Osteocyte (in vitro differentiated cells): ENCODE data around the gene PCDHA1. TPM values are rescaled to one million over a fixed set of nuclear protein-coding genes. Genes with fewer than 3 reads are reported as not detected.
A peak's percentile ranks its signal among the peaks of the same experiment; 100 is the strongest.

ENCODE experiments used
- DNase-seq: peaks from one replicate; pipeline ENCODE4 v3.0.0; 2021; ENCODE audit warnings: mixed read lengths; ENCODE audit not compliant: unreplicated experiment; ENCODE audit errors: extremely low spot score
- H3K27ac Mint-ChIP-seq: one replicate; pipeline ENCODE4 v1.8.0; 2021; ENCODE audit warnings: mild to moderate bottlenecking, mixed read lengths; ENCODE audit not compliant: unreplicated experiment
- H3K27me3 Mint-ChIP-seq: one replicate; pipeline ENCODE4 v1.8.0; 2021; ENCODE audit warnings: mixed read lengths; ENCODE audit not compliant: unreplicated experiment
- H3K36me3 Mint-ChIP-seq: one replicate; pipeline ENCODE4 v1.8.0; 2021; ENCODE audit warnings: mixed read lengths; ENCODE audit not compliant: unreplicated experiment
- H3K4me1 Mint-ChIP-seq: one replicate; pipeline ENCODE4 v1.8.0; 2021; ENCODE audit warnings: mixed read lengths; ENCODE audit not compliant: unreplicated experiment
- H3K4me3 Mint-ChIP-seq: one replicate; pipeline ENCODE4 v1.8.0; 2021; ENCODE audit warnings: mild to moderate bottlenecking, moderate library complexity, mixed read lengths; ENCODE audit not compliant: unreplicated experiment
- H3K9me3 Mint-ChIP-seq: one replicate; pipeline ENCODE4 v1.8.0; 2021; ENCODE audit warnings: mixed read lengths; ENCODE audit not compliant: unreplicated experiment
- CTCF ChIP-seq: fragments of 200-600 bp; sonication (generic); IDR thresholded peaks from 2 replicates; pipeline ENCODE4 v1.5.0; 2021; ENCODE audit warnings: antibody characterized with exemption, mild to moderate bottlenecking, moderate library complexity
- total RNA-seq: library from RNA; stranded (reverse); gene quantifications from 2 replicates; pipeline ENCODE4 v1.2.1, GENCODE V29; 2021

The PCDHA1 gene
- total RNA-seq, 1 donor from 2014 or later: not detected

DNA sequence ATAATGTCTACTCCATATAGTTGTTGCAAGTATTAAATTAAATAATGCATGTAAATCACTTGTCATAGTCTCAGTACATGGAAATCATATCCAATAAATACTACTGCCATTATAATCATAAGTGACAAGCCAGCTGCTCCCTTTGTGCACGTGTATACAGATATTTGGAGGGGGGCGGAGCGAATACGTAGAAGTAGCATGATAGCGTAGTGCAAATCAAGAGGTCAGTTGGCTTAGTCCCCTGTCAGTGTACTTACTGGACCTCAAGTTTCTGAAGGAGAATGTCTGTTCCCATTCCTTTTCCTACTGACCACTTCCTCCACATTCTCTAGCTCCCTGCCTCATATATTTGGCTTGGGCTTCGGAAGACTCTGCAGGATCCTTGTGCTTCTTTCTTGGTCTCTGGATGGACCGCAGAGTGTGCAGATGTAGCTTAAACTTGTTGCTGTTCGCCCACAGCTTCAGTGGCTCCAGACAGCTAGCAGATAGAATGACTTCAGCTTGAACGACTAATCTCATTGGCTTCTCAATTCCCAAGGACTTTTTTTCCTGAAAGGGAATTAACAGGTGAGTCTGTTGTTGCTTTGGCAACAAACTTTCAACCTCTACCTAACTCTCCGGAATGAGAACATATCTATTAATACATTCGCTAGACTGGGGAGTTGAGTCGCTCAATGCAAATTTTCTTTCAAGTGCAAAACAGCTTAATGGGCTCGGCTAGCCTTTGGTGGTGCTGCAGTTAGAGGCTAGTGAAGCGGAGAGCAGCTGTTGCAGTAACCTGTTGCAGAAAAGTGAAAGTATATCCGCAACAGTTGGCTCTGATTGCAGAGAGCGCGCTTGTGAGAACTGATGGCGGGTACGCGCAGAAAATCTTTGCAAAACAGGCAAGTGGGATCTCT is 264.9 kb downstream of the PCDHA1 start, which contains the start of gene PCDHB1:
TSS of gene PCDHB1 (plus strand) at position 753 of the 899 bp plus-strand sequence. CDS start at position 850, 97 bp downstream.
- Mint-ChIP-seq H3K36me3 (no peaks in the 10 kb centered on the region), H3K4me3 (peak within 1 kb of the TSS; percentile 88), H3K27ac (no peak within 1 kb of the TSS), H3K27me3 (peaks cover 15% of the 10 kb centered on the region), H3K4me1 (peaks cover 13% of the 10 kb centered on the region), H3K9me3 (no peaks in the 10 kb centered on the region)
- TF ChIP-seq CTCF: no peak
- no peak for DNase-seq

DNA sequence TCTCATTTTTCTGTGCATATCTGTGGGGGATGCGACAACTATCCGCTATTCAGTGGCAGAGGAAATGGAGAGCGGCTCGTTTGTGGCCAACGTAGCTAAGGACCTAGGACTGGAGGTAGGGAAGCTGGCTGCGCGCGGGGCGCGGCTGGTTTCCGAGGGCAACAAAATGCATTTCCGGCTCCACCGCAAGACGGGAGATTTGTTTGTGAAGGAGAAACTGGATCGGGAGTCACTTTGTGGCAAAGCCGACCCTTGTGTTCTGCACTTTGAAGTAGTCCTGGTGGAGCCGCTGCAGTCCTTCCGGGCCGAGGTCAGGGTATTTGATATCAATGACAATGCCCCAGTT is 265.6 kb downstream of the PCDHA1 start:
- Mint-ChIP-seq H3K27me3 (peaks cover 12% of the 10 kb centered on the region), H3K4me3 (peak overlapping the region; percentile 88), H3K27ac (no peak overlapping the region)

More for the DNA sequence above, 265.6 kb downstream of the PCDHA1 start:
- TF ChIP-seq CTCF: no peak
- Mint-ChIP-seq H3K36me3 (no peaks in the 10 kb centered on the region), H3K9me3 (no peaks in the 10 kb centered on the region), H3K4me1 (peaks cover 13% of the 10 kb centered on the region)
- DNase-seq: no peak

Other genes with a start within 250 kb of the PCDHA1 start
- gene EIF4EBP3, start 238.5 kb upstream of the PCDHA1 start, total RNA-seq: 13.2 and 14.7 TPM in 2 replicates
- 41.9 and 43.7 TPM in 2 replicates for gene SRA1, start 228.7 kb upstream of the PCDHA1 start, total RNA-seq
- 62.3 and 70.7 TPM in 2 replicates for gene APBB3, start 221.5 kb upstream of the PCDHA1 start, total RNA-seq
- gene SLC35A4, start 221.3 kb upstream of the PCDHA1 start, total RNA-seq: 79.6 and 80.9 TPM in 2 replicates
- not detected in 2 replicates for gene CD14, start 153.0 kb upstream of the PCDHA1 start, total RNA-seq
- 10.4 and 10.5 TPM in 2 replicates for gene TMCO6, start 146.7 kb upstream of the PCDHA1 start, total RNA-seq
- 44.5 and 50.2 TPM in 2 replicates for gene NDUFA2, start 138.5 kb upstream of the PCDHA1 start, total RNA-seq
- 86.5 and 89.9 TPM in 2 replicates for gene IK, start 138.3 kb upstream of the PCDHA1 start, total RNA-seq
- 28.3 and 28.9 TPM in 2 replicates for gene WDR55, start 121.2 kb upstream of the PCDHA1 start, total RNA-seq
- gene DND1, start 112.6 kb upstream of the PCDHA1 start, total RNA-seq: 1.6 and 1.9 TPM in 2 replicates
- gene HARS1, start 94.8 kb upstream of the PCDHA1 start, total RNA-seq: 65.3 and 69.0 TPM in 2 replicates
- gene HARS2, start 94.7 kb upstream of the PCDHA1 start, total RNA-seq: 27.2 and 28.8 TPM in 2 replicates
- 47.5 and 50.9 TPM in 2 replicates for gene ZMAT2, start 85.7 kb upstream of the PCDHA1 start, total RNA-seq
- 0.99 and 1.6 TPM in 2 replicates for gene PCDHA2, start 8.7 kb downstream of the PCDHA1 start, total RNA-seq
- 0.19 and 0.42 TPM in 2 replicates for gene PCDHA3, start 14.9 kb downstream of the PCDHA1 start, total RNA-seq
- gene PCDHA4, start 20.9 kb downstream of the PCDHA1 start, total RNA-seq: 12.2 and 12.8 TPM in 2 replicates
- gene PCDHA5, start 35.5 kb downstream of the PCDHA1 start, total RNA-seq: 1.0 and 1.1 TPM in 2 replicates
- 20.2 TPM in 2 replicates for gene PCDHA6, start 41.8 kb downstream of the PCDHA1 start, total RNA-seq
- 2.0 and 2.1 TPM in 2 replicates for gene PCDHA7, start 48.1 kb downstream of the PCDHA1 start, total RNA-seq
- gene PCDHA8, start 55.0 kb downstream of the PCDHA1 start, total RNA-seq: 1.9 and 2.0 TPM in 2 replicates
- gene PCDHA9, start 62.2 kb downstream of the PCDHA1 start, total RNA-seq: 1.7 and 1.8 TPM in 2 replicates
- gene PCDHA10, start 69.8 kb downstream of the PCDHA1 start, total RNA-seq: 6.0 and 6.1 TPM in 2 replicates
- 7.2 and 8.2 TPM in 2 replicates for gene PCDHA11, start 82.8 kb downstream of the PCDHA1 start, total RNA-seq
- gene PCDHA12, start 89.2 kb downstream of the PCDHA1 start, total RNA-seq: 9.1 and 12.4 TPM in 2 replicates
- gene PCDHA13, start 96.0 kb downstream of the PCDHA1 start, total RNA-seq: 1.5 and 1.7 TPM in 2 replicates
- gene PCDHAC1, start 140.2 kb downstream of the PCDHA1 start, total RNA-seq: 3.3 TPM in 2 replicates
- gene PCDHAC2, start 180.3 kb downstream of the PCDHA1 start, total RNA-seq: 2.3 and 3.0 TPM in 2 replicates